ENCODE results near the gene CD37. TPM values are rescaled to one million over a fixed set of nuclear protein-coding genes. Genes with fewer than 3 reads are reported as not detected.

CD37 gene
- total and polyA plus RNA-seq, 10 of the 15 experiments (the other 5 are each of a cell fraction or from before 2014, with no cell fraction given): 34.1 to 359 (median 108) TPM

DNA sequence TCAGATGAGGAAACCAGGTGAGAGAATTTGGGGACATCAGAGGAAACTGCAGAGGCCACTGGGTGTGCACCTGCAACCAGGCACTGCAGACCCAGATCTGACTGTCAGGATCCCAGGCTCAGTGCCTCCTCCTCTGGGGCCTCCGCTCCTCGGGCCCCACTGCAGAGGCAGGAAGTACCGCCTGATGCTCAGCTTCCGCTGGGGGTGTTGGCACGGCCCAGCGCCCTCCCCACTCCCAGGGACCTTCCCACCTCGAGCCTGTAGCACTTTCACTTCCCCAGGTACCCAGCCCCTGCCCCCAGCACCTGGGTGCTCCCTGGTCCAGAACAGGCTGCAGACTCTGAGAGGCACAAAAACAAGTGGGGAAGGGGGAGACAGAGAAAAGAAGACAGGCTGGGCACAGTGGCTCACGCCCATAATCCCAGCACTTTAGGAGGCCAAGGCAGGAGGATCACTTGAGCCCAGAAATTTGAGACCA is 1.4 kb upstream of the CD37 start (continued):
- TF ChIP-seq, protein P1, sequence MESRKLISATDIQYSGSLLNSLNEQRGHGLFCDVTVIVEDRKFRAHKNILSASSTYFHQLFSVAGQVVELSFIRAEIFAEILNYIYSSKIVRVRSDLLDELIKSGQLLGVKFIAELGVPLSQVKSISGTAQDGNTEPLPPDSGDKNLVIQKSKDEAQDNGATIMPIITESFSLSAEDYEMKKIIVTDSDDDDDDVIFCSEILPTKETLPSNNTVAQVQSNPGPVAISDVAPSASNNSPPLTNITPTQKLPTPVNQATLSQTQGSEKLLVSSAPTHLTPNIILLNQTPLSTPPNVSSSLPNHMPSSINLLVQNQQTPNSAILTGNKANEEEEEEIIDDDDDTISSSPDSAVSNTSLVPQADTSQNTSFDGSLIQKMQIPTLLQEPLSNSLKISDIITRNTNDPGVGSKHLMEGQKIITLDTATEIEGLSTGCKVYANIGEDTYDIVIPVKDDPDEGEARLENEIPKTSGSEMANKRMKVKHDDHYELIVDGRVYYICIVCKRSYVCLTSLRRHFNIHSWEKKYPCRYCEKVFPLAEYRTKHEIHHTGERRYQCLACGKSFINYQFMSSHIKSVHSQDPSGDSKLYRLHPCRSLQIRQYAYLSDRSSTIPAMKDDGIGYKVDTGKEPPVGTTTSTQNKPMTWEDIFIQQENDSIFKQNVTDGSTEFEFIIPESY (IDR thresholded peaks at IDR 0.05): no peak
- peak; percentile 59 for TF ChIP-seq MEF2B (IDR thresholded peaks at IDR 0.05; ENCODE audit: partially characterized antibody, poor library complexity, severe bottlenecking)
- TF ChIP-seq ATF7 (IDR thresholded peaks at IDR 0.05; ENCODE audit: low read depth): peak; percentile 34; the same call in 1 of the 2 replicates
- TF ChIP-seq CREB1 (IDR thresholded peaks at IDR 0.05; ENCODE audit: low read depth): 0 out of 2 replicates have a peak, but pooled peaks have one; percentile 15

DNA sequence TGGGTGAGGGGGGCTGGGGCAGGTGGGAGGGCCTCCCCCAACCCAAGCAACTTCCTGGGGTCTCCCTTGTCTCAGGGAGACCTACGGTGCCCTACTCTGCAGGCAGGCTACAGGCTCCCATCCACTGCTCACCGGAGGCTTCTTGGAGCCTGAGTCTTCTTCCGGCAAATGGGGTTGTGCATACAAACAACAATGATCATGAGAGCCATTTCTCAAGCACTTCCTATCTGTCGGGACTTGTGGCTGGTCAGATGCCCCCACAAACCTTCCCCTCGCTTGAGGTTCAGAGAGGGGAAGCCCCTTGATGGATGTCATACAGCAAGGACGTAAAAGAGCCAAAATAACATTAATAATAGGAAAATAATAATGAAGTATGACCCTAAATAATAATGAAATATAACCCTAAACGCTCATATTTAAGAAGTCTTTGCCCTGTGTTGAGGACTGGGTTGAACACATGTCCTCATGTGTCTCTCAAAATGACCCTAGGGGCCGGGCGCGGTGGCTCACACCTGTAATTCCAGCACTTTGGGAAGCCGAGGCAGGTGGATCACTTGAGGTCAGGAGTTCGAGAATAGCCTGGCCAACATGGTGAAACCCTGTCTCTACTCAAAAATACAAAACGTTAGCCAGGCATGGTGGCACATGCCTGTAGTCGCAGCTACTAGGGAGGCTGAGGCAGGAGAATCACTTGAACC is 727 bp downstream of the CD37 start:
- peaks cover 43% of the 10 kb centered on the region for H3K79me2 ChIP-seq (ENCODE audit: control insufficient read depth, insufficient read depth, low read length)
- peak overlapping the region; percentile 99 for H3K4me2 ChIP-seq (ENCODE audit: control insufficient read depth, insufficient read depth)
- intact Hi-C loops (cut with micrococcal nuclease; ENCODE audit: unreplicated experiment) (no loop called here), in situ Hi-C loops (cut with MboI) (no loop called here)
- H3K4me3 ChIP-seq: peak overlapping the region; percentile 86
- peak; percentile 5 for ATAC-seq
- ChIA-PET CTCF (interaction anchor here (0.5 to 2.6 kb wide), 8 partner anchors 8 to 135 kb away, joined by 3 to 15 read pairs (median 4); partner anchors contain the start of gene TEAD2), POLR2A (interaction anchor here (0.5 to 3.5 kb wide), 6 partner anchors 9 to 453 kb away, joined by 3 to 24 read pairs (median 5); partner anchors contain the start of genes ALDH16A1, GYS1, PIH1D1 and RUVBL2), SMC1A (ENCODE audit: uncharacterized antibody, unreplicated experiment) (interaction anchor here (0.6 to 1.9 kb wide), 3 partner anchors 11 to 153 kb away, joined by 3 to 6 read pairs (median 3); partner anchors contain the start of gene SLC6A16), RAD21 (ENCODE audit: unreplicated experiment) (interaction anchor here (0.8 to 1.5 kb wide), 5 partner anchors 10 to 304 kb away, joined by 3 to 10 read pairs (median 4); partner anchors contain the start of gene RRAS)
- H4K20me1 ChIP-seq (ENCODE audit: control insufficient read depth, insufficient read depth): no peaks in the 10 kb centered on the region
- 4% methylated on average over 14 of the region's 14 CpGs for WGBS (ENCODE audit: insufficient coverage, insufficient replicate concordance, low lambda C conversion rate, missing lambda C conversion rate)
- peaks cover 57% of the 10 kb centered on the region for H3K4me1 ChIP-seq (ENCODE audit: control insufficient read depth, insufficient read depth, low read length)
- DNase-seq (ENCODE audit: low read depth, low spot score): no peak
- no peak for FAIRE-seq
- TSS peak; percentile 83 for BruUV-seq (replicated peaks)
- H3K36me3 ChIP-seq (ENCODE audit: control insufficient read depth in 2 of 2, insufficient read depth in 2 of 2, low read length in 1 of 2): peaks cover 0 to 3% of the 10 kb centered on the region in 2 experiments; a peak in 1 of 4 replicates
- peak overlapping the region; percentile 77 for H2AFZ ChIP-seq (ENCODE audit: control insufficient read depth, low read depth, low read length)
- H3K27ac ChIP-seq (ENCODE audit: control insufficient read depth, insufficient read depth): peak overlapping the region; percentile 98
- H3K9ac ChIP-seq (ENCODE audit: control insufficient read depth, insufficient read depth, low read length): peak overlapping the region; percentile 94
- no peaks in the 10 kb centered on the region for H3K9me3 ChIP-seq (replicated peaks; ENCODE audit: control insufficient read depth, insufficient read depth, low read length)
- no peaks in the 10 kb centered on the region for H3K27me3 ChIP-seq (replicated peaks in 1 of 2; ENCODE audit: control insufficient read depth in 2 of 2, insufficient read depth in 2 of 2, low read length in 1 of 2)
- TF ChIP-seq PAX8 (IDR thresholded peaks at IDR 0.05) (no peak), CREM (IDR thresholded peaks at IDR 0.05; ENCODE audit: low read depth) (no peak), MYC (IDR thresholded peaks at IDR 0.05; ENCODE audit: insufficient read depth, insufficient read length, insufficient replicate concordance, low read length, severe bottlenecking) (peak; percentile 9), ZNF24 (IDR thresholded peaks at IDR 0.05) (no peak), KAT2A (conservative IDR thresholded peaks at IDR 0.05; ENCODE audit: control insufficient read depth, low read depth, low read length) (no peak), NR2F1 (conservative IDR thresholded peaks at IDR 0.05) (no peak), PAX5 (IDR thresholded peaks at IDR 0.05; ENCODE audit: borderline replicate concordance, low read depth, low read length) (no peak), PML (IDR thresholded peaks at IDR 0.05; ENCODE audit: low read length) (no peak), NR2C1 (IDR thresholded peaks at IDR 0.05) (no peak), ZNF207 (IDR thresholded peaks at IDR 0.05; ENCODE audit: borderline replicate concordance) (no peak)
- TF ChIP-seq, protein P2, sequence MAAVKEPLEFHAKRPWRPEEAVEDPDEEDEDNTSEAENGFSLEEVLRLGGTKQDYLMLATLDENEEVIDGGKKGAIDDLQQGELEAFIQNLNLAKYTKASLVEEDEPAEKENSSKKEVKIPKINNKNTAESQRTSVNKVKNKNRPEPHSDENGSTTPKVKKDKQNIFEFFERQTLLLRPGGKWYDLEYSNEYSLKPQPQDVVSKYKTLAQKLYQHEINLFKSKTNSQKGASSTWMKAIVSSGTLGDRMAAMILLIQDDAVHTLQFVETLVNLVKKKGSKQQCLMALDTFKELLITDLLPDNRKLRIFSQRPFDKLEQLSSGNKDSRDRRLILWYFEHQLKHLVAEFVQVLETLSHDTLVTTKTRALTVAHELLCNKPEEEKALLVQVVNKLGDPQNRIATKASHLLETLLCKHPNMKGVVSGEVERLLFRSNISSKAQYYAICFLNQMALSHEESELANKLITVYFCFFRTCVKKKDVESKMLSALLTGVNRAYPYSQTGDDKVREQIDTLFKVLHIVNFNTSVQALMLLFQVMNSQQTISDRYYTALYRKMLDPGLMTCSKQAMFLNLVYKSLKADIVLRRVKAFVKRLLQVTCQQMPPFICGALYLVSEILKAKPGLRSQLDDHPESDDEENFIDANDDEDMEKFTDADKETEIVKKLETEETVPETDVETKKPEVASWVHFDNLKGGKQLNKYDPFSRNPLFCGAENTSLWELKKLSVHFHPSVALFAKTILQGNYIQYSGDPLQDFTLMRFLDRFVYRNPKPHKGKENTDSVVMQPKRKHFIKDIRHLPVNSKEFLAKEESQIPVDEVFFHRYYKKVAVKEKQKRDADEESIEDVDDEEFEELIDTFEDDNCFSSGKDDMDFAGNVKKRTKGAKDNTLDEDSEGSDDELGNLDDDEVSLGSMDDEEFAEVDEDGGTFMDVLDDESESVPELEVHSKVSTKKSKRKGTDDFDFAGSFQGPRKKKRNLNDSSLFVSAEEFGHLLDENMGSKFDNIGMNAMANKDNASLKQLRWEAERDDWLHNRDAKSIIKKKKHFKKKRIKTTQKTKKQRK (IDR thresholded peaks at IDR 0.05; ENCODE audit: low read depth, low read length): no peak
- TF ChIP-seq, protein P3, sequence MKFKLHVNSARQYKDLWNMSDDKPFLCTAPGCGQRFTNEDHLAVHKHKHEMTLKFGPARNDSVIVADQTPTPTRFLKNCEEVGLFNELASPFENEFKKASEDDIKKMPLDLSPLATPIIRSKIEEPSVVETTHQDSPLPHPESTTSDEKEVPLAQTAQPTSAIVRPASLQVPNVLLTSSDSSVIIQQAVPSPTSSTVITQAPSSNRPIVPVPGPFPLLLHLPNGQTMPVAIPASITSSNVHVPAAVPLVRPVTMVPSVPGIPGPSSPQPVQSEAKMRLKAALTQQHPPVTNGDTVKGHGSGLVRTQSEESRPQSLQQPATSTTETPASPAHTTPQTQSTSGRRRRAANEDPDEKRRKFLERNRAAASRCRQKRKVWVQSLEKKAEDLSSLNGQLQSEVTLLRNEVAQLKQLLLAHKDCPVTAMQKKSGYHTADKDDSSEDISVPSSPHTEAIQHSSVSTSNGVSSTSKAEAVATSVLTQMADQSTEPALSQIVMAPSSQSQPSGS (IDR thresholded peaks at IDR 0.05; ENCODE audit: low read length): no peak

All from GM12878 (cell line).